ENCODE measurements around the gene SCTR. TPM values are rescaled to one million over a fixed set of nuclear protein-coding genes. Genes with fewer than 3 reads are reported as not detected.

The SCTR gene
- total RNA-seq, 4 donors from 2014 or later = not detected

DNA sequence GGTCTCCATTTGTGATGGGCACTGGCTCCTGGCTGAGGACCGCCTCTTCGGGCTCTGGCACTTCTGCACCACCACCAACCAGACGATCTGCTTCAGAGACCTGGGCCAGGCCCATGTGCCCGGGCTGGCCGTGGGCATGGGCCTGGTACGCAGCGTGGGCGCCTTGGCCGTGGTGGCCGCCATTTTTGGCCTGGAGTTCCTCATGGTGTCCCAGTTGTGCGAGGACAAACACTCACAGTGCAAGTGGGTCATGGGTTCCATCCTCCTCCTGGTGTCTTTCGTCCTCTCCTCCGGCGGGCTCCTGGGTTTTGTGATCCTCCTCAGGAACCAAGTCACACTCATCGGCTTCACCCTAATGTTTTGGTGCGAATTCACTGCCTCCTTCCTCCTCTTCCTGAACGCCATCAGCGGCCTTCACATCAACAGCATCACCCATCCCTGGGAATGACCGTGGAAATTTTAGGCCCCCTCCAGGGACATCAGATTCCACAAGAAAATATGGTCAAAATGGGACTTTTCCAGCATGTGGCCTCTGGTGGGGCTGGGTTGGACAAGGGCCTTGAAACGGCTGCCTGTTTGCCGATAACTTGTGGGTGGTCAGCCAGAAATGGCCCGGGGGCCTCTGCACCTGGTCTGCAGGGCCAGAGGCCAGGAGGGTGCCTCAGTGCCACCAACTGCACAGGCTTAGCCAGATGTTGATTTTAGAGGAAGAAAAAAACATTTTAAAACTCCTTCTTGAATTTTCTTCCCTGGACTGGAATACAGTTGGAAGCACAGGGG is 87.1 kb downstream of the SCTR start:
- no peak for TF ChIP-seq CTCF (IDR thresholded peaks at IDR 0.05; ENCODE audit: low read depth)

GRCh38 chr2:119435953-119436297 is 88.4 kb downstream of the SCTR start:
- TF ChIP-seq CTCF (IDR thresholded peaks at IDR 0.05; ENCODE audit: low read depth) = no peak

DNA sequence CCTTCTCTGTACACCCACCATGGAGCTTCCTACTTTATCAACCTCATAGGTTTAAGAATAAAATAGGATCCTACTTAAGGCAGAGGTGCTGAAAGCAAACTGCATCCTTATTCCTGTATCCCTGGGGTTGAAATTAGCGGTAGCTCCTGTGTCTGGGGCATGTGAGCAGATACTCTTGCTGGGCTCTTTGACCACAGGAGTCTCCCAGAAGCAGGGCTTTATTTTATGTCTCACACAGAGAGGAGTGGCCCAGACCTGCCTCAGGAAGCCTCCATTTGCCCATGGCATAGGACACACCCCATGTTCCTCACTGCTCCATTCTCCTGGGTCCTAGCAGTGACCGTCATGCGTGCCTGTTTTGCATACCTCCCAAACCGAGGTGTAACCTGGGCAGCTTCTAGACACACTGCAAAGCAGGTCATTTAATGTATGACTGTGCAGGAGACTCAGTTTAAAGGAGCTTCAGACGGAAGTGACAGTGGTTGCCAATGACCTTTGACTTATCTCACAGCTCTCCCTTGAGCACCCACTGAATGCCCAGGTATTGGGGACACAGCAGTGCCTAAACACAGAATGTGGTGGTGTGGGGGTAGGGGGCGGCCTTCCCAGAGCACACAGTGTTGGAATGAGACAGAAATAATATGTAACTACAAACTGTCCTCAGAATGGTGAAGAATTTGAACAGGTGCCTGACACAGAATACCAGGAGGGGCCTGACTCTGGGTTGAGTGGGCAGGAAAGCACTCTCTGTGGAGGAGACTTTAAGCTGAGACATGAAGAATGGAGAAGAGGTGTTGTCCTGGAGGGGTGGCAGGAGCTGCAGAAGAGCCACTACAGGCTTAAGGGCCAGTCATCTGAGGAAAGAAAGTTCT is 89.0 kb downstream of the SCTR start:
- TF ChIP-seq CTCF (IDR thresholded peaks at IDR 0.05; ENCODE audit: low read depth) = no peak

- no peak for TF ChIP-seq CTCF (IDR thresholded peaks at IDR 0.05; ENCODE audit: low read depth)
Observed at GRCh38 chr2:119434664-119435063, 89.6 kb downstream of the SCTR start.

DNA sequence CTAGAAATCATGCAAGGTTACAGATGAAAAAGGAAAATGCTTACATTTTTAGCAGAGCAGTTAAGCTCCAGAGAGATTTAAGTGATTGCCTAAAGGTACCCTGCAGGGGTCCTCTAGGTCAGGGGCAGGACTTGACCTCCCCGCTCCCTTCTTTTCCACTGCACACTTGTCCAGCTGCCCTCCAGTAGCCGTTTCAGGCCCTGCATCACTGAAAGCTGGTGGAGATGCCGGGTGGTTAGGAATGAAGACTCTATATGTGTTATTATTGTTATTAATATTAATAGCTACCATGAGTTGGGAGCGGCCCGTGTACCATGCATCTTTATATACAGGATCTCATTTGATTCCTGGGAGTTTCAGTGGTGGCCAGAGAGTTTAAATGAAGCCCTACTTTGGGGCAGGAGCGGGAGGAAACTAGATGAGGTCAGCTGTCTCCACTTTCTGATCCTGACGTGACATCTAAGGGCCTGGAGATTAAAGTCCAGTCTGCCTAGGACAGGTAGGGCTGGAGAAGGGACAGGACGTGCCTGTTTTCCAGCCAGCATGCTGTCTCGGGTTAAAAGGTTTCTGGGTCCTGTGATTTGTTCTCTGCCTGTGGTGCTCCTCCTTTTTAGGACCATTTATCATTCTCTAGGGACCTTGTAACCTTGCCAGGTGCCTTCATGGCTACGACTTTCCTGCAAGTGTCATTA is 90.5 kb downstream of the SCTR start:
- no peak for TF ChIP-seq CTCF (IDR thresholded peaks at IDR 0.05; ENCODE audit: low read depth)

GRCh38 chr2:119432851-119433522 is 91.3 kb downstream of the SCTR start:
- TF ChIP-seq CTCF (IDR thresholded peaks at IDR 0.05; ENCODE audit: low read depth) = no peak

Data from subcutaneous adipose tissue (tissue), 4 donors.